Fibroblast of lung (primary cell): Measurements from ENCODE around the gene EFS. TPM values are rescaled to one million over a fixed set of nuclear protein-coding genes. Genes with fewer than 3 reads are reported as not detected.

Source experiments
- DNase-seq, 2 donors: peaks; one replicate each; pipeline versions ENCODE4 v3.0.0 to v3.0.0-alpha.2; 2010; ENCODE audit warnings: low read depth in 2 of 2
- H2AFZ ChIP-seq: 2 replicates; pipeline ENCODE4 v1.5.1; 2012; ENCODE audit warnings: low read length, control low read depth, inconsistent platforms
- H3K27ac ChIP-seq: 2 replicates; pipeline ENCODE4 v1.5.1; 2011; ENCODE audit warnings: low read length, control low read depth; ENCODE audit not compliant: insufficient read depth
- H3K27me3 ChIP-seq: 2 replicates; pipeline ENCODE4 v1.5.1; 2011; ENCODE audit warnings: mild to moderate bottlenecking, low read length; ENCODE audit not compliant: control insufficient read depth, insufficient read depth
- H3K36me3 ChIP-seq: 2 replicates; pipeline ENCODE4 v1.5.1; 2011; ENCODE audit warnings: low read length; ENCODE audit not compliant: control insufficient read depth, insufficient read depth
- H3K4me1 ChIP-seq: 2 replicates; pipeline ENCODE4 v1.5.1; 2011; ENCODE audit warnings: low read length; ENCODE audit not compliant: control insufficient read depth, insufficient read depth; ENCODE audit errors: extremely low read depth
- H3K4me2 ChIP-seq: 2 replicates; pipeline ENCODE4 v1.5.1; 2011; ENCODE audit warnings: low read length, control low read depth; ENCODE audit not compliant: insufficient read depth; ENCODE audit errors: extremely low read depth
- H3K4me3 ChIP-seq, 4 experiments: fragments of 200-600 bp in 1 of 4; sonication (generic) in 1 of 4; replicated peaks in 1 of 4; 2 replicates each; pipeline ENCODE4 v1.5.1; 2011 to 2016; ENCODE audit warnings: low read length in 4 of 4, low read depth in 3 of 4, mild to moderate bottlenecking in 3 of 4, control low read depth in 2 of 4, inconsistent platforms in 1 of 4, mixed read lengths in 1 of 4; ENCODE audit not compliant: insufficient read depth in 1 of 4; ENCODE audit errors: control extremely low read depth in 1 of 4
- H3K79me2 ChIP-seq: 2 replicates; pipeline ENCODE4 v1.5.1; 2012; ENCODE audit warnings: mild to moderate bottlenecking, low read length, inconsistent platforms; ENCODE audit not compliant: control insufficient read depth, insufficient read depth
- H3K9ac ChIP-seq: 2 replicates; pipeline ENCODE4 v1.5.1; 2011; ENCODE audit warnings: mild to moderate bottlenecking, low read length, control low read depth; ENCODE audit not compliant: insufficient read depth
- H3K9me3 ChIP-seq: 2 replicates; pipeline ENCODE4 v1.5.1; 2012; ENCODE audit warnings: low read depth, low read length; ENCODE audit not compliant: control insufficient read depth, insufficient read depth
- H4K20me1 ChIP-seq: 2 replicates; pipeline ENCODE4 v1.5.1; 2011; ENCODE audit warnings: low read length; ENCODE audit not compliant: control insufficient read depth, insufficient read depth; ENCODE audit errors: extremely low read depth
- CTCF ChIP-seq, 2 donors: IDR thresholded peaks in 1 of 2; conservative IDR thresholded peaks in 1 of 2; 1 replicate in 1 of 2; 2 replicates in 1 of 2; pipeline ENCODE4 v1.5.1; 2011 to 2012; ENCODE audit warnings: low read length in 2 of 2, control low read depth in 1 of 2, inconsistent platforms in 1 of 2, low read depth in 1 of 2, mild to moderate bottlenecking in 1 of 2
- EZH2 ChIP-seq: IDR thresholded peaks from 2 replicates; pipeline ENCODE4 v1.5.1; 2012; ENCODE audit warnings: low read length, control low read depth, mild to moderate bottlenecking; ENCODE audit errors: missing control alignments
- polyA plus RNA-seq, 2 donors: library from polyadenylated mRNA; depleted of rRNA in 1 of 2; stranded (reverse) in 1 of 2; unstranded in 1 of 2; fragments of >200 nt; gene quantifications; 2 replicates each; pipeline ENCODE4 v1.2.1, GENCODE V29; 2011 to 2012; ENCODE audit warnings: missing spikeins in 1 of 2
- total RNA-seq: library from RNA; depleted of rRNA; stranded (reverse); fragments of >200 nt; gene quantifications from 2 replicates; pipeline ENCODE4 v1.2.1, GENCODE V29; 2014

The EFS gene
- total and polyA plus RNA-seq, 2 donors (not counting 1 experiment from before 2014, with no cell fraction given): 2.3 to 12.2 TPM

- Histone ChIP-seq H3K9me3 (no peaks in the 10 kb centered on the region), H3K79me2 (no peaks in the 10 kb centered on the region), H3K4me3 (no peak within 1 kb of the TSS), H3K27ac (no peak within 1 kb of the TSS), H3K4me2 (no peak within 1 kb of the TSS), H3K36me3 (no peaks in the 10 kb centered on the region), H3K27me3 (peaks cover 12% of the 10 kb centered on the region), H2AFZ (no peak within 1 kb of the TSS), H4K20me1 (no peaks in the 10 kb centered on the region), H3K9ac (no peak within 1 kb of the TSS), H3K4me1 (no peaks in the 10 kb centered on the region)
- no peak for DNase-seq
- TF ChIP-seq CTCF (conservative IDR thresholded peaks at IDR 0.05 in 1 of 2, IDR thresholded peaks at IDR 0.05 in 1 of 2; ENCODE audit: low read depth in 1 of 2, low read length in 2 of 2): no peak
- TF ChIP-seq EZH2: no peak
Measured at GRCh38 chr14:23372509-23372908, 7.5 kb upstream of the EFS start, which contains the start of gene IL25. Gene IL25 (plus strand): TSS chr14:23372809.

GRCh38 chr14:23371865-23372264, 6.9 kb upstream of the EFS start:
- Histone ChIP-seq H3K4me3 (no peak overlapping the region), H3K4me2 (no peak overlapping the region), H3K79me2 (no peaks in the 10 kb centered on the region), H3K36me3 (no peaks in the 10 kb centered on the region), H3K9ac (no peak overlapping the region), H4K20me1 (no peaks in the 10 kb centered on the region), H3K27me3 (peaks cover 18% of the 10 kb centered on the region), H3K4me1 (no peaks in the 10 kb centered on the region), H3K27ac (no peak overlapping the region), H2AFZ (no peak overlapping the region), H3K9me3 (no peaks in the 10 kb centered on the region)
- TF ChIP-seq CTCF (conservative IDR thresholded peaks at IDR 0.05 in 1 of 2, IDR thresholded peaks at IDR 0.05 in 1 of 2; ENCODE audit: low read depth in 1 of 2, low read length in 2 of 2): no peak
- DNase-seq: no peak

- no peak overlapping the region for H3K4me2 ChIP-seq
- no peaks in the 10 kb centered on the region for H3K36me3 ChIP-seq
- TF ChIP-seq CTCF (conservative IDR thresholded peaks at IDR 0.05 in 1 of 2, IDR thresholded peaks at IDR 0.05 in 1 of 2; ENCODE audit: low read depth in 1 of 2, low read length in 2 of 2) (no peak), EZH2 (no peak)
- H3K9me3 ChIP-seq: no peaks in the 10 kb centered on the region
- H3K9ac ChIP-seq: no peak overlapping the region
- DNase-seq: no peak
- H3K4me3 ChIP-seq: no peak overlapping the region
- no peaks in the 10 kb centered on the region for H3K4me1 ChIP-seq
- H2AFZ ChIP-seq: no peak overlapping the region
- H3K79me2 ChIP-seq: no peaks in the 10 kb centered on the region
- H4K20me1 ChIP-seq: no peaks in the 10 kb centered on the region
- H3K27me3 ChIP-seq: peaks cover 22% of the 10 kb centered on the region
- no peak overlapping the region for H3K27ac ChIP-seq
Measured at GRCh38 chr14:23370221-23370620, 5.2 kb upstream of the EFS start.
